Neural progenitor cell (in vitro differentiated cells): ENCODE data around the gene PKHD1. TPM values are rescaled to one million over a fixed set of nuclear protein-coding genes. Genes with fewer than 3 reads are reported as not detected.
A peak's percentile ranks its signal among the peaks of the same experiment; 100 is the strongest.

ENCODE experiments used
- DNase-seq: peaks from one replicate; pipeline ENCODE4 v3.0.0-alpha.2; 2016; ENCODE audit warnings: low spot score
- H2AFZ ChIP-seq: fragments of 200-600 bp; sonication (generic); replicated peaks from 2 replicates; pipeline ENCODE4 v1.6.1; 2016; ENCODE audit warnings: antibody characterized with exemption
- H3F3A ChIP-seq: fragments of 200-600 bp; sonication (generic); 2 replicates; pipeline ENCODE4 v1.6.1; 2016; ENCODE audit warnings: antibody characterized with exemption, low read depth
- H3K27ac ChIP-seq: fragments of 200-600 bp; sonication (generic); 2 replicates; pipeline ENCODE4 v1.5.1; 2016; ENCODE audit warnings: mild to moderate bottlenecking
- H3K27me3 ChIP-seq: fragments of 200-600 bp; sonication (generic); 2 replicates; pipeline ENCODE4 v1.6.1; 2016; ENCODE audit warnings: mild to moderate bottlenecking, moderate library complexity
- H3K36me3 ChIP-seq: fragments of 200-600 bp; sonication (generic); 2 replicates; pipeline ENCODE4 v1.5.1; 2016
- H3K4me1 ChIP-seq: fragments of 200-600 bp; sonication (generic); 2 replicates; pipeline ENCODE4 v1.6.1; 2016; ENCODE audit warnings: mixed run types
- H3K4me2 ChIP-seq: fragments of 200-600 bp; sonication (generic); 2 replicates; pipeline ENCODE4 v1.6.1; 2016
- H3K4me3 ChIP-seq: fragments of 200-600 bp; sonication (generic); 2 replicates; pipeline ENCODE4 v1.5.1; 2016
- H3K79me2 ChIP-seq: fragments of 200-600 bp; sonication (generic); 2 replicates; pipeline ENCODE4 v1.6.1; 2016; ENCODE audit warnings: low read depth
- H3K9ac ChIP-seq: fragments of 200-600 bp; sonication (generic); 2 replicates; pipeline ENCODE4 v1.6.1; 2016
- H3K9me3 ChIP-seq: fragments of 200-600 bp; sonication (generic); 2 replicates; pipeline ENCODE4 v1.5.1; 2016; ENCODE audit warnings: low read depth
- H4K20me1 ChIP-seq: fragments of 200-600 bp; sonication (generic); 2 replicates; pipeline ENCODE4 v1.6.1; 2016; ENCODE audit warnings: low read depth
- H3K27ac Mint-ChIP-seq: 3 replicates; pipeline ENCODE4 v1.8.0; 2021; ENCODE audit warnings: mixed read lengths
- H3K27me3 Mint-ChIP-seq: 2 replicates; pipeline ENCODE4 v1.8.0; 2022; ENCODE audit warnings: low read depth, mild to moderate bottlenecking, inconsistent platforms, moderate library complexity, mixed read lengths; ENCODE audit not compliant: insufficient read depth
- H3K36me3 Mint-ChIP-seq: 3 replicates; pipeline ENCODE4 v1.8.0; 2021; ENCODE audit warnings: mixed read lengths
- H3K4me1 Mint-ChIP-seq: 3 replicates; pipeline ENCODE4 v1.8.0; 2021; ENCODE audit warnings: mixed read lengths
- H3K4me3 Mint-ChIP-seq: 3 replicates; pipeline ENCODE4 v1.8.0; 2021; ENCODE audit warnings: mild to moderate bottlenecking, moderate library complexity, mixed read lengths
- H3K9me3 Mint-ChIP-seq: 3 replicates; pipeline ENCODE4 v1.8.0; 2020; ENCODE audit warnings: mixed read lengths
- EZH2 ChIP-seq: fragments of 200-600 bp; sonication (generic); IDR thresholded peaks from 2 replicates; pipeline ENCODE4 v1.6.1; 2017; ENCODE audit warnings: antibody characterized with exemption, mild to moderate bottlenecking, moderate library complexity
- EZH2phosphoT487 ChIP-seq: fragments of 200-600 bp; sonication (generic); IDR thresholded peaks from 2 replicates; pipeline ENCODE4 v1.6.1; 2017; ENCODE audit warnings: antibody characterized with exemption
- total RNA-seq: library from RNA; depleted of rRNA; stranded (reverse); fragments of >200 nt; gene quantifications from 2 replicates; pipeline ENCODE4 v1.2.3, GENCODE V29; 2015; ENCODE audit warnings: low replicate concordance
- TF ChIP-seq, protein P1 (sequence below): fragments of 200-600 bp; sonication (generic); IDR thresholded peaks from 2 replicates; pipeline ENCODE4 v1.5.1; 2017; ENCODE audit warnings: antibody characterized with exemption, mild to moderate bottlenecking

PKHD1 gene
- total RNA-seq, 1 donor from 2014 or later: 0.04 TPM

DNA sequence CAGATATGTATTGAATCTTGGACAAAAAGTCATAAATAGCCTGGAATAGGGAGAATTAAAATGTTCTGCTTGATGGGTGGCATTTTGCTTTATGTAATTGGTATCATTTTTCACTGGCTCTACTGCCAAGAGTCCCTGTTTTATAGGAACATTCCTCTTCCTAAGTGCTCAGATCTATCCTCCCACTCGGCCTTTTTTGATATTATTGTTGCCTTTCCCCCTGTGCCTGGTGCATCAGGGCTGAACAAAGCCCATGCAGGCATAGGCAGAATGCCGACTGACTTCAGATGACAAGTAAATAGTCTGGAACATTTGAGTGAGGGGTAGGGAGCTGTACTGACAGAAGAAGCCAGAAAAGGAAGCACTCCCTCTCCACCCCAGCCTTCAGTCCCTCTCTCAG lies 127.0 kb downstream of the PKHD1 start:
- Histone ChIP-seq H3K9me3 (no peaks in the 10 kb centered on the region), H3K27me3 (no peaks in the 10 kb centered on the region), H3K9ac (no peak overlapping the region), H3F3A (no peaks in the 10 kb centered on the region), H2AFZ (no peak overlapping the region), H3K4me1 (no peaks in the 10 kb centered on the region), H3K36me3 (no peaks in the 10 kb centered on the region), H4K20me1 (no peaks in the 10 kb centered on the region), H3K79me2 (no peaks in the 10 kb centered on the region), H3K4me2 (no peak overlapping the region), H3K4me3 (no peak overlapping the region), H3K27ac (no peak overlapping the region)
- H3K36me3 Mint-ChIP-seq: no peaks in the 10 kb centered on the region
- no peak overlapping the region for H3K27ac Mint-ChIP-seq
- no peak for DNase-seq
- H3K9me3 Mint-ChIP-seq: no peaks in the 10 kb centered on the region
- no peak overlapping the region for H3K4me3 Mint-ChIP-seq
- H3K4me1 Mint-ChIP-seq: no peaks in the 10 kb centered on the region
- no peaks in the 10 kb centered on the region for H3K27me3 Mint-ChIP-seq
- TF ChIP-seq EZH2phosphoT487 (no peak), EZH2 (no peak)
- TF ChIP-seq, protein P1, sequence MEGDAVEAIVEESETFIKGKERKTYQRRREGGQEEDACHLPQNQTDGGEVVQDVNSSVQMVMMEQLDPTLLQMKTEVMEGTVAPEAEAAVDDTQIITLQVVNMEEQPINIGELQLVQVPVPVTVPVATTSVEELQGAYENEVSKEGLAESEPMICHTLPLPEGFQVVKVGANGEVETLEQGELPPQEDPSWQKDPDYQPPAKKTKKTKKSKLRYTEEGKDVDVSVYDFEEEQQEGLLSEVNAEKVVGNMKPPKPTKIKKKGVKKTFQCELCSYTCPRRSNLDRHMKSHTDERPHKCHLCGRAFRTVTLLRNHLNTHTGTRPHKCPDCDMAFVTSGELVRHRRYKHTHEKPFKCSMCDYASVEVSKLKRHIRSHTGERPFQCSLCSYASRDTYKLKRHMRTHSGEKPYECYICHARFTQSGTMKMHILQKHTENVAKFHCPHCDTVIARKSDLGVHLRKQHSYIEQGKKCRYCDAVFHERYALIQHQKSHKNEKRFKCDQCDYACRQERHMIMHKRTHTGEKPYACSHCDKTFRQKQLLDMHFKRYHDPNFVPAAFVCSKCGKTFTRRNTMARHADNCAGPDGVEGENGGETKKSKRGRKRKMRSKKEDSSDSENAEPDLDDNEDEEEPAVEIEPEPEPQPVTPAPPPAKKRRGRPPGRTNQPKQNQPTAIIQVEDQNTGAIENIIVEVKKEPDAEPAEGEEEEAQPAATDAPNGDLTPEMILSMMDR: no peak

DNA sequence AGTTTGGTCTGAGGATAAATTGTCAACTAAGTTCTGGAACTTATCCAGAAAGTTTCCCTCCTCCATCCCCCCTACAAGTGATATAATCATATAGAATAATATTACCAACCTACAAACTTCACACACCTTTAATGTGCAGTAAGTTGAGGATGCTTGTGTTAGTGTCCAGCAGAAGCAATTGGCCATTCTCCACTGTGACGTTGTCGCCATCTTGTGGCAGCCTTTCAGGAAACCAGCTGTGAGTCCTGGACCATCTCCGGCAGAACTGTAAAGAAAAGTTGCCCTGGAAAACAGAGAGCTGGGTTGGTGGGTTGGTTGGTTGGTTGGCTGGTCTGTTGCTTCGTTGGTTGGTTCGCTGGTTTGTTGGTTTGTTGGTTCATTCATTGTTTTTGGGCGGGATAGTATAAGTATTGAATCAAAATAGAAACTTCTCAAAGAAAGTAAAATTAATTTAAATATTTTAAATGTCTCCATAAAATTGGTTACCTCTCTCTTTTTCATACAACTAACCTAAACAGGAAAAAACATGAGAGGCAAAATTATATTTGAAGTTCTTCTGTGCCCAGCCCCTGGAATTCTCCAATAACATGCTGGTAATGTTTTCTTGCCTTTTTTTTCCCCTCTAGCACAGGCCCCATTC lies 127.5 kb downstream of the PKHD1 start:
- Mint-ChIP-seq H3K4me3 (no peak overlapping the region), H3K27me3 (no peaks in the 10 kb centered on the region), H3K9me3 (no peaks in the 10 kb centered on the region), H3K4me1 (no peaks in the 10 kb centered on the region), H3K36me3 (no peaks in the 10 kb centered on the region), H3K27ac (no peak overlapping the region)
- Histone ChIP-seq H3K4me2 (no peak overlapping the region), H3K36me3 (no peaks in the 10 kb centered on the region), H3K4me1 (no peaks in the 10 kb centered on the region), H4K20me1 (no peaks in the 10 kb centered on the region), H3K27ac (no peak overlapping the region), H3K79me2 (no peaks in the 10 kb centered on the region), H3K4me3 (no peak overlapping the region), H3K9me3 (no peaks in the 10 kb centered on the region), H2AFZ (no peak overlapping the region), H3F3A (no peaks in the 10 kb centered on the region), H3K9ac (no peak overlapping the region), H3K27me3 (no peaks in the 10 kb centered on the region)
- TF ChIP-seq, protein P1: peak; percentile 95
- TF ChIP-seq EZH2phosphoT487 (no peak), EZH2 (no peak)
- peak; percentile 84 for DNase-seq

DNA sequence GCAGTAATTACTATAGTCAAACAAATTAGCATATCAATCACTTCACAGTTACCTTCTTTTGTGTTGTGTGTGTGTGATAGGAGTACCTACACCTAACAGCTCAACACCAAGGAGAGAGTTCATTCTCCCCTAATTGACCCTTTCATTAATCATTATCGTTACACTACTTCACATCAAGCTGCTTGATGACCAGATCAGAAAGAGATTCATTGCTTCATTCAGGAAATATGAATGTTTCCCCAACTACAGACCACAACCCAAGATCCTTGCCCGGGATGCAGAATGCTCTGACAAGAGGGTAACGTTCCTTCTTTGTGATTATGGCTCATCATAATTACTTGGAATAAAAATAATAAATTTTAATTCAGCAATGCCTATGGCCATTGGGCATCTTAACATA lies 132.7 kb downstream of the PKHD1 start:
- H3K4me2 ChIP-seq: no peak overlapping the region
- no peak for DNase-seq
- peaks cover 7% of the 10 kb centered on the region for H3K4me1 ChIP-seq
- no peak overlapping the region for H3K9ac ChIP-seq
- H3F3A ChIP-seq: peaks cover under 1% of the 10 kb centered on the region
- H3K4me1 Mint-ChIP-seq: no peaks in the 10 kb centered on the region
- H4K20me1 ChIP-seq: no peaks in the 10 kb centered on the region
- H3K27me3 Mint-ChIP-seq: peaks cover 2% of the 10 kb centered on the region
- H3K4me3 Mint-ChIP-seq: no peak overlapping the region
- H3K36me3 ChIP-seq: no peaks in the 10 kb centered on the region
- no peak overlapping the region for H3K27ac ChIP-seq
- H3K36me3 Mint-ChIP-seq: no peaks in the 10 kb centered on the region
- H3K4me3 ChIP-seq: no peak overlapping the region
- H3K9me3 ChIP-seq: no peaks in the 10 kb centered on the region
- H2AFZ ChIP-seq: no peak overlapping the region
- no peaks in the 10 kb centered on the region for H3K27me3 ChIP-seq
- TF ChIP-seq EZH2phosphoT487: no peak
- TF ChIP-seq, protein P1: no peak
- TF ChIP-seq EZH2: no peak
- no peaks in the 10 kb centered on the region for H3K79me2 ChIP-seq
- H3K9me3 Mint-ChIP-seq: no peaks in the 10 kb centered on the region
- no peak overlapping the region for H3K27ac Mint-ChIP-seq
